Medulla oblongata (tissue), 1 donor: Measurements from ENCODE around the gene FGF12.
A peak's percentile ranks its signal among the peaks of the same experiment; 100 is the strongest.

Experiments used
- DNase-seq: peaks from one replicate; pipeline ENCODE4 v3.0.0-alpha.2; 2015; ENCODE audit errors: extremely low spot score

Gene FGF12

GRCh38 chr3:192494174-192494573 lies 233.2 kb downstream of the FGF12 start:
- peak; percentile 11 for DNase-seq

- DNase-seq = no peak
These were observed 236.6 kb downstream of the FGF12 start for GRCh38 chr3:192490720-192491119.

- DNase-seq = no peak
These were observed 237.8 kb downstream of the FGF12 start for GRCh38 chr3:192489579-192489978.

- no peak for DNase-seq
These were observed 240.3 kb downstream of the FGF12 start for GRCh38 chr3:192487033-192487432.

- no peak for DNase-seq
These were observed 244.5 kb downstream of the FGF12 start for GRCh38 chr3:192482809-192483208.

- no peak for DNase-seq
These were observed 244.9 kb downstream of the FGF12 start for GRCh38 chr3:192482391-192482790.

GRCh38 chr3:192481638-192482037 lies 245.7 kb downstream of the FGF12 start:
- DNase-seq = no peak

- peak; percentile 73 for DNase-seq
These were observed 259.9 kb downstream of the FGF12 start for GRCh38 chr3:192467230-192468140.

- no peak for DNase-seq
These were observed 278.3 kb downstream of the FGF12 start for GRCh38 chr3:192449036-192449435.

- peak; percentile 67 for DNase-seq
These were observed 281.3 kb downstream of the FGF12 start for GRCh38 chr3:192445770-192446644.

GRCh38 chr3:192444791-192445106 lies 282.6 kb downstream of the FGF12 start:
- DNase-seq = no peak

- peak; percentile 84 for DNase-seq
These were observed 283.1 kb downstream of the FGF12 start for GRCh38 chr3:192444096-192444790.

- DNase-seq = no peak
These were observed 292.1 kb downstream of the FGF12 start for GRCh38 chr3:192435241-192435640.

GRCh38 chr3:192434186-192434585 lies 293.2 kb downstream of the FGF12 start:
- no peak for DNase-seq

- no peak for DNase-seq
These were observed 293.6 kb downstream of the FGF12 start for GRCh38 chr3:192433704-192434103.

- no peak for DNase-seq
These were observed 304.4 kb downstream of the FGF12 start for GRCh38 chr3:192422997-192423342.

- no peak for DNase-seq
These were observed 304.9 kb downstream of the FGF12 start for GRCh38 chr3:192422321-192422996.

- no peak for DNase-seq
These were observed 308.0 kb downstream of the FGF12 start for GRCh38 chr3:192419312-192419711.

- DNase-seq = no peak
These were observed 309.7 kb downstream of the FGF12 start for GRCh38 chr3:192417559-192418055.

- DNase-seq = no peak
These were observed 310.3 kb downstream of the FGF12 start for GRCh38 chr3:192417017-192417416.

- no peak for DNase-seq
These were observed 313.9 kb downstream of the FGF12 start for GRCh38 chr3:192413461-192413860.

- no peak for DNase-seq
These were observed 316.7 kb downstream of the FGF12 start for GRCh38 chr3:192410684-192410960.
